Measurements from ENCODE around the gene AGO3. TPM values are rescaled to one million over a fixed set of nuclear protein-coding genes. Genes with fewer than 3 reads are reported as not detected.

Gene AGO3
- total RNA-seq, 2 experiments from 2014 or later, result 31.3 to 34.5 TPM

DNA sequence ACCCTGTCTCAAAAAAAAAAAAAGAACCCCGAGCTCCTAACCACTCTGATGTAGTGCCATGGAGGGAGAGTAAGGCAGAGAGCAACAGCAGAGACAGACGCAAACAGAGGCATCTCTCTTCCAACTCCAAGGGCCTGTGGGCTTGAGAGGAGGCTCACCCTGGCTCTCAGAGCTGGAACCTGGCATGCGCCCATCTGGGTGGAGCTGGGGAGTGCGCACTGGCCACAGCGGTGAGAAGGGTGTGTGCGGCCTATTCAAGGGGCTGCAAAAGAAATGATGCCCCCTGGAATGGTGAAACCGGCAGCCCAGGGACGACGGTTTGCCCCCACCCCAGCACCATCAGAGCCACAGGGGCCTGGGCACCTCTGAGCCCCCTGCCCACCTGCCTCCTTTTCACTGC lies 176.5 kb downstream of the AGO3 start:
- POLR2A ChIA-PET, result interaction anchor here (1.0 to 1.7 kb wide), 2 partner anchors 54 to 55 kb away, joined by 3 to 5 read pairs; no protein-coding TSS in a partner anchor
- TF ChIP-seq, protein P1, sequence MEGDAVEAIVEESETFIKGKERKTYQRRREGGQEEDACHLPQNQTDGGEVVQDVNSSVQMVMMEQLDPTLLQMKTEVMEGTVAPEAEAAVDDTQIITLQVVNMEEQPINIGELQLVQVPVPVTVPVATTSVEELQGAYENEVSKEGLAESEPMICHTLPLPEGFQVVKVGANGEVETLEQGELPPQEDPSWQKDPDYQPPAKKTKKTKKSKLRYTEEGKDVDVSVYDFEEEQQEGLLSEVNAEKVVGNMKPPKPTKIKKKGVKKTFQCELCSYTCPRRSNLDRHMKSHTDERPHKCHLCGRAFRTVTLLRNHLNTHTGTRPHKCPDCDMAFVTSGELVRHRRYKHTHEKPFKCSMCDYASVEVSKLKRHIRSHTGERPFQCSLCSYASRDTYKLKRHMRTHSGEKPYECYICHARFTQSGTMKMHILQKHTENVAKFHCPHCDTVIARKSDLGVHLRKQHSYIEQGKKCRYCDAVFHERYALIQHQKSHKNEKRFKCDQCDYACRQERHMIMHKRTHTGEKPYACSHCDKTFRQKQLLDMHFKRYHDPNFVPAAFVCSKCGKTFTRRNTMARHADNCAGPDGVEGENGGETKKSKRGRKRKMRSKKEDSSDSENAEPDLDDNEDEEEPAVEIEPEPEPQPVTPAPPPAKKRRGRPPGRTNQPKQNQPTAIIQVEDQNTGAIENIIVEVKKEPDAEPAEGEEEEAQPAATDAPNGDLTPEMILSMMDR (IDR thresholded peaks at IDR 0.05), result no peak
- Mint-ChIP-seq H3K9me3 (no peaks in the 10 kb centered on the region), H3K27ac (peak overlapping the region; percentile 78), H3K4me3 (no peak overlapping the region), H3K27me3 (no peaks in the 10 kb centered on the region), H3K4me1 (ENCODE audit: low read depth) (peaks cover 34% of the 10 kb centered on the region), H3K36me3 (ENCODE audit: low read depth) (no peaks in the 10 kb centered on the region)
- Histone ChIP-seq H3K27me3 (ENCODE audit: control insufficient read depth in 1 of 2, insufficient read depth in 2 of 2, low read length in 2 of 2) (no peaks in the 10 kb centered on the region), H3K4me1 (ENCODE audit: insufficient read depth, low read length) (peaks cover 15% of the 10 kb centered on the region), H3K4me3 (ENCODE audit: low read length) (no peak overlapping the region), H3K36me3 (ENCODE audit: insufficient read depth, low read length) (no peaks in the 10 kb centered on the region), H3K9me3 (ENCODE audit: control insufficient read depth in 1 of 2, insufficient read depth in 1 of 2, low read length in 2 of 2) (no peaks in the 10 kb centered on the region), H3K27ac (ENCODE audit: low read depth in 1 of 2, low read length in 2 of 2) (no peak overlapping the region)
- CTCF ChIA-PET, result interaction anchor here (1.0 kb wide), 1 partner anchor 26 kb away, joined by 3 read pairs; no protein-coding TSS in a partner anchor
- intact Hi-C loops (cut with DNase I, micrococcal nuclease), result no loop called here
- ATAC-seq (ENCODE audit: poor library complexity), result no peak
- DNase-seq, result no peak

DNA sequence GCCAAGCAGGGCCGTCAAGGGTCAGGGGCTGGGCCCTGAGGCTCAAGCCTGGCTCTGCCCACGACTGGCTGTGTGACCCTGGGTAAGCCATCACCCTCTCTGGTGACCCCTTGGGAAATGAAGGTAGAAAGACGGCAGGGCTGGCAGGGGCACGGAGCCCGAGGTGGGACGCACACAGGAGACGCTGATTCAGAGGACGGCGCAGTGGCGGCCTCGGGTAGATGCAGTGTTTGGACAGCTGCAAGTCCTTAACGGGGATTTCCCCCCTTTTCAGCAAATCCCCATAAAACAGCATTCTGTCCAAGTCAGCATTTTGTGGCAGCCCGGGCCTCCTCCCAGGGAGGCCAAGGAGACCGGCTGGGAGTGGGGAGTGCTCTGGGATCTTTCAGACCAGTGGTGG lies 177.4 kb downstream of the AGO3 start:
- no peak overlapping the region for H3K4me3 Mint-ChIP-seq

DNA sequence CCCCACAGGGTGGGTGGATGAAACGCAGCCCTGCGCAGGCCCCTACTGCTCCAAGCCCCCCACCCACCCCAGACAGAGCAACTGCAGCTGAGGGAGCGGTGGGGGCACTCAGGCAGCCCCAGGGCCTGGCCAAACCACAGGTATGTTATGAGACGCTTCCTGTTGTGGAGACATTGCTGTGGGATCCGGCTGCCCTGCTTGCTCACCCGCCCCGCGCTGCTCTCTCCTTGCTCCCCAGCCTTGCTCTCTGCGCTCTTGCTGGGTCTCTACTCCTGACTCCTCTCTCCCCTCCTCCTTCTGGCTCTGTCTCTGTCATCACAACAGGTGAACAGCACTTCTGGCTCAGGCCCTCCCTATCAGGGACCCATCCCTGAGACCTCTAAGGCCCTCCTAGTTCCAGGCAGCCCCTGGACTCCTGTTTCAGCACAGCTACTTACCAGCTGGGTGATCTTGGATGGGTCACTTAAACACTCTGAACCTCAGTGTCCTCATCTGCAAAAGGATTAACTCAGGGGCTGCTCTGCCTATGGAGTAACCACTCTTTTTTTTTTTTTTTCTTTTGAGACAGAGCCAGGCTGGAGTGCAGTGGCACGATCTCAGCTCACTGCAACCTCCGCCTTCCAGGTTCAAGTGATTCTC lies 178.3 kb downstream of the AGO3 start:
- Histone ChIP-seq H3K36me3 (ENCODE audit: insufficient read depth, low read length) (no peaks in the 10 kb centered on the region), H3K27ac (ENCODE audit: low read depth in 1 of 2, low read length in 2 of 2) (no peak overlapping the region), H3K9me3 (ENCODE audit: control insufficient read depth in 1 of 2, insufficient read depth in 1 of 2, low read length in 2 of 2) (no peaks in the 10 kb centered on the region), H3K4me3 (ENCODE audit: low read length) (no peak overlapping the region), H3K27me3 (ENCODE audit: control insufficient read depth in 1 of 2, insufficient read depth in 2 of 2, low read length in 2 of 2) (no peaks in the 10 kb centered on the region), H3K4me1 (ENCODE audit: insufficient read depth, low read length) (peaks cover 15% of the 10 kb centered on the region)
- POLR2A ChIA-PET, result interaction anchor here (0.6 to 2.1 kb wide), 5 partner anchors 9 to 52 kb away, joined by 3 to 5 read pairs (median 3); no protein-coding TSS in a partner anchor
- DNase-seq (peak; percentile 31 to 68 (median 57)), ATAC-seq (ENCODE audit: poor library complexity) (peak; percentile 98)
- Mint-ChIP-seq H3K36me3 (ENCODE audit: low read depth) (no peaks in the 10 kb centered on the region), H3K4me1 (ENCODE audit: low read depth) (peaks cover 36% of the 10 kb centered on the region), H3K4me3 (peak overlapping the region; percentile 34), H3K27ac (peak overlapping the region; percentile 78), H3K9me3 (no peaks in the 10 kb centered on the region), H3K27me3 (no peaks in the 10 kb centered on the region)
- intact Hi-C loops (cut with DNase I, micrococcal nuclease), result loop anchor here in 1 of 2 experiments (2.0 kb wide), 1 partner anchor 40 kb away; the partner anchor contains the start of gene TRAPPC3
- TF ChIP-seq, protein P1 (IDR thresholded peaks at IDR 0.05), result no peak
- CTCF ChIA-PET, result interaction anchor here (1.2 kb wide), 1 partner anchor 8 kb away, joined by 3 read pairs; no protein-coding TSS in a partner anchor

More for the DNA sequence above, 177.4 kb downstream of the AGO3 start:
- Histone ChIP-seq H3K4me3 (ENCODE audit: low read length) (no peak overlapping the region), H3K27ac (ENCODE audit: low read depth in 1 of 2, low read length in 2 of 2) (no peak overlapping the region), H3K9me3 (ENCODE audit: control insufficient read depth in 1 of 2, insufficient read depth in 1 of 2, low read length in 2 of 2) (no peaks in the 10 kb centered on the region), H3K36me3 (ENCODE audit: insufficient read depth, low read length) (no peaks in the 10 kb centered on the region), H3K27me3 (ENCODE audit: control insufficient read depth in 1 of 2, insufficient read depth in 2 of 2, low read length in 2 of 2) (no peaks in the 10 kb centered on the region), H3K4me1 (ENCODE audit: insufficient read depth, low read length) (peaks cover 15% of the 10 kb centered on the region)
- peaks cover 36% of the 10 kb centered on the region for H3K4me1 Mint-ChIP-seq (ENCODE audit: low read depth)
- H3K36me3 Mint-ChIP-seq (ENCODE audit: low read depth), result no peaks in the 10 kb centered on the region
- no peak for DNase-seq
- no peaks in the 10 kb centered on the region for H3K27me3 Mint-ChIP-seq
- TF ChIP-seq, protein P1 (IDR thresholded peaks at IDR 0.05), result no peak
- no peaks in the 10 kb centered on the region for H3K9me3 Mint-ChIP-seq
- no peak for ATAC-seq (ENCODE audit: poor library complexity)
- intact Hi-C loops (cut with DNase I, micrococcal nuclease), result loop anchor here in 1 of 2 experiments (2.0 kb wide), 1 partner anchor 40 kb away; the partner anchor contains the start of gene TRAPPC3
- POLR2A ChIA-PET, result interaction anchor here (0.6 to 2.1 kb wide), 7 partner anchors 10 to 146 kb away, joined by 3 to 5 read pairs (median 3); no protein-coding TSS in a partner anchor
- H3K27ac Mint-ChIP-seq, result peak overlapping the region; percentile 78
- CTCF ChIA-PET, result no interaction called here

Measured in CD4-positive, alpha-beta T cell (primary cell).